GM21367 (cell line): Measurements from ENCODE around the gene OR52N2.

Experiments used
- ATAC-seq: cut with Tn5 transposase; IDR thresholded peaks from one replicate; pipeline ENCODE4 v1.9.1; 2021; ENCODE audit not compliant: unreplicated experiment

OR52N2 gene

DNA sequence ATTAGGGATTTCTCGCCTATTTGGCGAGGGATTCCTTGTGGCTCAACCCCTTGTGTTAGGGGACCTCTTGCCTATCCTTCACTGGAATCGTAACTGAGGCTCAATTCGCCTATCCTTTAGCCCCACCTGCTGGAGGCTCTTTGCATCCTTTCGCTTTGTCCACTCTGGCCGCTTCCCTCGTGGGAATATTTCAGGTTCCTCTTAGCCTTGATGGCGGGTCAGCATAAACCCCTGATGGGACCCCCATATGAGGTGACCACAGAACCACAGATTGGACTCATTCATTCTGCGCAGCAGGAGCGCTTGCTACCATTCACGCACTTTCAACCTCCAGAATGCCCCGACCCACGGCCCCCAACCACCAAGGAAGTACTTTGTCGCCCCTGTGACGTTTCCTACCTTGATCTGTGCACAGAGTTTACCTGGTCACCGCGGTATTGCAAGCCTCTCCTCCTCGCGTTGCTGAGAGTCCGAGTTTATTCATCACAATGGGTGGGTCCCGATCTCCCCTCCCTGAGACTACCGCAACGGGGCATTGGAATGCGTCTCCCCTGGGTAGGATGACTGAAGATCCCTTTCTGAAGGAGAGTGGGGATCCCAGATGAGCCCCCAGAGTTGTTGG, at the start of gene OR52N2:
OR52N2 (plus strand) TSS at position 425 of the 622 bp plus-strand sequence. CDS start 11,412 bp downstream, outside the sequence.
- peak; percentile 96 for ATAC-seq

DNA sequence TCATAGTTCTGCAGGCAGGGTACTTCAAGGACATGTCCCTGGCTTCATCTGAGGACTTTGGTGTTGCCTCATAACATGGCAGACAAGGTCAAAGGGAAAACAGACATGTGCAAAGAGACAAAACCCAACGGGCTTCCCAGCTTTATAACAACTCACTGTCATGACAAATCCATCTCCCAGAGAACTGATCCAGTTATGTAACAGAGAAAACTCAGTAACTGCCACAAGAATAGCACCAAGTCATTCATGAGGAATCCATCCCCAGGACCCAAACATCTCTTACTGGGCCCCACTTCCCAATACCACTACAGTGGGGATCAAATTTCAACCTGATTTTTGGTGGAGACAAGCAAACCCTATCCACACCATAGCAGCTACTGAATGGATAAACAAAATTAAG, 41.7 kb upstream of the OR52N2 start:
- no peak for ATAC-seq

DNA sequence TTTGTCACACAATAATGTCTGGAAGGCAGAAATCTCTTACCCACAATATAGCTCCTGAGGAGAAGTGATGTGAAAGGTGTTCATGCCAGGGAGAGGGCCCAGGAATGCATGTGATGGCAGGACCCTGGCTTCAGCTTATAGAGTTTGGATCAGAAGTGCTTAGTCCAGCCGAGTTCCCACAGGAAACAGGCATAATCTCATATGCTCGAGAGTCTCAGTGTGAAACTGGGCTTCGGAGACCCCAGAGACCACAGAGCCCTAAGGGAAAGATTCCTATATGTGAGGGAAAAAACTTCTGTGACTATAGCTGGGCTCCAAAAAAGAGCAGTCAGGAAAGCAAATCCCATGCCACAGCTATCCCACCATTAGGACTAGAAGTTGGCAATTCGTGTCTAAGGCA, 25.5 kb upstream of the OR52N2 start, which contains the start of gene OR52N5:
OR52N5 (minus strand) TSS at position 101 of the 400 bp plus-strand sequence. CDS start 4,721 bp downstream, outside the sequence.
- ATAC-seq: no peak

DNA sequence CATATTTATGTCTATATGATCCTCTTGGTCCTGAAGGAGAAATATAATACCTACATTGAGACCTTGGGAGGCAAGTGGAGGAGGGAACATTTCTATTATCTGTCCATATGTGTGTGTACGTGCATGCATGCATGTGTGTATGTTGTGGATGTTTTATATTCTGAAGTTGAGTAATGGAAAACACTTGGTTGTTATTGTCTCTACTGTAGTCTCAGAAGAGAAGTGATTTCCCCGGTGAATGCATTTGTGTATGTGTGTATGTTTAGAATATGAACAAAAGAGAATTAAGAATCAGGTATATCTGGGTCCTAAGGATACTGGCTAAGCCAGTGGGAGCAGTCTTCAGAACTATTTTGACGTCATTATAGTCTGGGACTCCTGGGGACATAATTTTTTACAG, 17.6 kb upstream of the OR52N2 start, which contains the start of gene OR52N1:
OR52N1 (minus strand) TSS at position 101 of the 400 bp plus-strand sequence. CDS start 2,449 bp downstream, outside the sequence.
- no peak for ATAC-seq

DNA sequence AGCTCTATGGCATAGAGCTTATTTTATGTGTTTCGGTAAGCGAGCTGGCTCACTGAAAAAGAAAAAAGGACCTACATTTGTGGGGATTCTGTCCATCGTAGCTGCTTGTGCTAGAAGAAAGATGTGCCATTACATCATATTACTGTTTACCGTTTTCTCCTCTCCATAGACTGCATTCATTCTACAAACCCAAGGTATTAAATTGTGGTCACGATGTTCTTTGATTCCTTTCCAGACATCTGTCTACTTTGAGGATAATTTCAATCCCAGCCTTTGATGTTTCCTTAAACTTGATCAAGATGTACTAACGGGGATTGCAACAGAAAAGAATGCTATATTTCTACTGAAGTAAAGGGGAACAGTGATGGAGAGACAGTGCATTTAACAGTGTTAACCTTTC, 12.2 kb upstream of the OR52N2 start:
- ATAC-seq: no peak

DNA sequence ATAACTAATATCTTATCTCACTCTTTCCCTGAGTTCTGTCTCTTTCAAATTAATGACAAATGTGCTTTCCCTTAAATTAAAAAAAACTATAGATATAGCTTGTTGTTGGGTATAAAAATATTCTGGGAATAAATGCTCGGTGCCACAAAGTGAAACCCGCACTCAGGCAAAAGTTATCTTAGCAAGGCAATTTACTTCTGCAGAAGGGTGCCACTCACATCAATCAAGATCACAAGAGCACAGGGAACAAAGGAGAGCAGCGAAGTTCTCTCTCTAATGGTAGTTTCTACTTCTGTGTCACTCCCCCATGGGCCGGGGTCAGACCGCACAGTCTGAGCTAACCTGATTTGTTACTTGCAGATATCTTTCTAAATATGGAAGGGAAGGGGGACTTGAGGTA, 4.7 kb upstream of the OR52N2 start:
- ATAC-seq: no peak

DNA sequence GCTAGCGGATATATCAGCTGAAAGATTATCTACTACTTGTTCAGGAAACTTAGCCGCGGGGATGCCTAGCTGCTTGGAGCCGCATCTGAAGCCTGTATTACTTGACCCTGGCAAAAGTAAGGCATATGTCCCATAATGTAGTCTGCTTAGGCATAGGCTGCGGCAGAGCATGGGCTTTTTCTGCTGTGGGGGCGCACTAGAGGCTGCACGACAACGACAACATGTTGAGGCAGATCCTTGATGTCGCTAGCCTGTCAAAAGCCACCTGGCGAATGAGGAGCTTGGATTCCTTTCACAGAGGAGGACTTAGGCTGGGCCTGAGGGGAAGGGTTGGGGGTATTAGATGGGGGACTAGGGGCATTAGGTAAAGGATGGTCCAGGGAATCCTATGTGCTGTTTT, 1.1 kb upstream of the OR52N2 start:
- no peak for ATAC-seq

DNA sequence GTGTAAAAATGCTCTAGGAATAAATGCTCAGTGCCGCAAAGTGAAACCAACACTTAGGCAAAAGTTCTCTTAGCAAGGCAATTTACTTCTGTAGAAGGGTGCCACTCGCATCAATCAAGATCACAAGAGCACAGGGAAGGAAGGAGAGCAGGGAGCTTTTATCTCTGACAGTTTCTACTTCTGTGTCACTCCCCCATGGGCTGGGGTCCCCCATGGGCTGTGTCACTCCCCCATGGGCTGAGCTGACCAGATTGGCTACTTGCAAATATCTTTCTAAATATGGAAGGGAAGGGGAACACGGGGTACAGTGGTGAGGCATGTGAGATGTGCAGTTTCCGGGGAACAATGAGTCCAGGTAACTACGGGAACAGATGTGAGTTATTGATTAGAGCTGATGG, 397 bp downstream of the OR52N2 start:
- ATAC-seq: peak; percentile 21

DNA sequence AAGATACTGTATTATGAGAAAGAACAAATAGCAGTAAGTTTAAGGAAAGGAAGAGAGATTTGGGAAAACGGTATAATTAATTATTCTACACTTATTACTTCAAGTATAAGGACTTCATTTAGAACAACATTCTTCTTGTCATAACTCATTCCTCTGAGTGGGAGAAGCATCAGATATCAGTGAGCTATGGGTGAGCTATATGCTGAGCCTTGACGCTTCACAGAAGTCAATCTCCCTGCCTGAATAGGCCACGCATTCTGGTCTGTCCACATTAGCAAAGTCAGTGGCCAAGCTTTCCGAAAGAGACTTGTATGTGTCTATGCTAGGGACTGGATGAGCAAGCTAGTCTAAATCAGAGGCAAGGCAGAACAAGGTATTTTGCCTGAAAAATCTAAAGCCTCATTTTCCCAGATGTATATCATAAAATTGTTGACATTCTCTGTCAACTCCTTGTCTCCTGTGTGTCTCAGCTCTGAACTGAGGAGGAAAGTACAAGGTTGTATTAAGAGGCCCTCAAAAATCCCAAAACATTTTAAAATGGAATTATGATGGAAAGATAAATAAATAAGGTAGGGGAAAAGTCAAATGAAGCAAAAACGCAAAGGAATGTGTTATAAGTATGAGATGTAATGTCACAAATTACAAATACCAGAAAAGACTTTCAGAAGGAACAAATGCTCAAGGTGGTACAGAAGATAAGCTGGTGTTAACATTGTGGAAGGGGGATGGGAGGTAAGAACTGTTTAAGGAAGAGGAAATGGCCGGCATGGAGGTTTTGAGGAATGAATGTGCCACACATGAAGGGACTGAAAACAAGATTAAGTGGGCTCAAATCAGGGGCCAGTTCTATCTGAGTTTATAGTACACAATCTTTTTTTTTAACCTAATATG, 1.4 kb downstream of the OR52N2 start:
- ATAC-seq: no peak

DNA sequence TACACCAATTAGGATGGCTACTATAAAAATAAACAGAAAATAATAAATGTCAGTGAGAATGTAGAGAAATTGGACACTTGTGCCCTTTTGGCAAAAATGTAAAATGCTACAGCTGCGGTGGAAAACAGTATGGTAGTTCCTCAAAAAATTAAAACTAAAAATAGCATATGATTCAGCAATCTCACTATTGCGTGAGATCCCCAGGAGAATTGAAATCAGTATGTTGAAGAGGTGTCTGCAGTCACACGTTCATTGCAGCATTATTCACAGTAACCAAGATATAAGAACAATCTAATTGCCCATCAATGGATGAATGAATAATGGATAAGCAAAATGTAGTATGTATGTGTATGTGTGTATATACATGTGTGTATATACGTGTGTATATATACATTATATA, 6.8 kb downstream of the OR52N2 start:
- ATAC-seq: no peak

DNA sequence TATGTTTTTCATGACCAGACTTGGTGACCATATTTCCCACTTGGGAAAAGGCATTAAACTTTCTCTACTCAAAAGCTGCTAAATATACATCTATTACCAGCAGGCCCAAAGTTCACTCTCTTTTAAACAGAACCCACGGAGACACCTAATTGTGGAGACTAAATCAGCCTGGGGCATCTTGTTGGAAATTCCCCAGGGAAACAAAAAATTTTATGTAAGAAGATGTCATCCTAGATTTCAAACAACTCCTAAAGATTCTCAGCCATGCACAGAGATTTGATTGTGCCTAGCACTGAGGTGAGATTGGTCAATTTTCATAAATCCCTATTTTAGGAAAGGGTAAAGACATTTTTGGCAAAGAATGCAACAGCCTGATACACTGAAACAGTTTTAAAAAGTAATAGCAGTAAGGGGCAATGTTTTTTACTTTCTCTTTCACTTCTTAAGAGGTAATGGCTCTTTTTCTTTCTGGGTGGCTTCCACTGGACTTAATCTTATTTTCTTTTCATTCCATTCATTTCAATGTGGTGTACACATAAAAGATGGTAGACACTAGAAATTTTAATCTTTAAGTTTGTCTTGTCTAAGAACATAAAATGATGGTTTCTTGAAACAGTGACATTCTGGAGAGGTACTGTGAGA, 9.6 kb downstream of the OR52N2 start:
- ATAC-seq: peak; percentile 50

DNA sequence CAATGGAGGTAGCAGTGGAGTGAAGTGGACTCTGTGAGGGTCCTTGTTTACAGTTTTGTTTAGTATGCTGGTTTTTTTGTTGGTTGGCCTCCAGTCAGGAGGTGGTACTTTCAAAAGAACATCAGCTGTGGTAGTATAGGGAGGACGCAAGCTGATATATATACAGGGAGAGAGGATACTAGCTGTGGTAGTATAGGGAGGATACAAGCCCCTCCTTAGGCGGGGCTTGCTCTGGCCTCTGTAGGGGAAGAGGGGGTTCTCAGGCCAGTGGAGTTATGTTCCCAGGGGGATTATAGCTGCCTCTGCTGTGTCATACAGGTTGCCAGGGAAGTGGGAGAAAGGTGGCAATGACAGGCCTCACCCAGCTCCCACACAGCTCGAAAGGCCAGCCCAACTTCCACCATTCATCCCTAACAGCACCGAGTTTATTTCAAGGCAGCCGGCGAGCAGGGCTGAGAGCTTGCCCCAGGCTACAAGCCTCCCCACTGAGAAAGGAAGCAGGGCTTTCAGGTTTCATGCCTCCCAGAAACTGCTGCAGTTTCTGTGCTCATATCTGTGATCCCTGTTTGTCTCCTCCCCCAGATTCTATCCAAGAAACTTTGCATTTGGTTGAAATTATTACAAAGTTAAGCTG, 22.6 kb downstream of the OR52N2 start:
- ATAC-seq: no peak

DNA sequence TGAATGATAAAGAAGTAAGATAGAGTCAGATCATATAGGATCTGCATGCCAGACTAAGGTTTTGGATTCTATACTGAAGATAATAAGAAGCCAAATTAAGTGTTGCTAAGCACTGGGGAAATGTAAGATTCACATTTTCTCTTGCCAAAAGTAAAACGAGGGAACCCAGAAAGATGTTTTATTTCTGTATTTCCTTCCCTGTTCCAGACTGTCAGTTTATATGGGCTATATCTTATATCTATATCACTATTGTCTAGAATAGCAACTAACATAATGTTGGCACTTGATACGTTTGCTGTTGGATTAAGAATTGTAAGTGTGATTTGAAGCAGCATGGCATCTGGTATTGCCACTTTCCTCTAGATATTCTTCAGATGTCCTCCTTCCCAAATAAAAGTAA, 24.7 kb downstream of the OR52N2 start:
- no peak for ATAC-seq

DNA sequence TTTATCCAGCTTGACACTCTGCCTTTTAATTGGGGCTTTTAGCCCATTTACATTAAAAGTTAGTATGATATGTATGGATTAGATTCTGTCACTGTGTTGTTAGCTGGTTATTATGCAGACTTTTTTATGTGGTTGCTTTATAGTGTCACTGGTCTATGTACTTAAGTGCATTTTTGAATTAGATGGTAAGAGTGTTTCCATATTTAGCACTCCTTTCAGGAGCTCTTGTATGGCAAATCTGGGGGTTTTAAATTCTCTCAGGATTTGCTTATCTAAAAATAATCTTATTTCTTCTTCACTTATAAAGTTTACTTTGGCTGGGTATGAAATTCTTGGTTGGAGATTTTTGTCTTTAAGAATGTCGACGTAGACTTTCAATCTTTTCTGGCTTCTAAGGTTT, 29.0 kb downstream of the OR52N2 start:
- ATAC-seq: no peak

DNA sequence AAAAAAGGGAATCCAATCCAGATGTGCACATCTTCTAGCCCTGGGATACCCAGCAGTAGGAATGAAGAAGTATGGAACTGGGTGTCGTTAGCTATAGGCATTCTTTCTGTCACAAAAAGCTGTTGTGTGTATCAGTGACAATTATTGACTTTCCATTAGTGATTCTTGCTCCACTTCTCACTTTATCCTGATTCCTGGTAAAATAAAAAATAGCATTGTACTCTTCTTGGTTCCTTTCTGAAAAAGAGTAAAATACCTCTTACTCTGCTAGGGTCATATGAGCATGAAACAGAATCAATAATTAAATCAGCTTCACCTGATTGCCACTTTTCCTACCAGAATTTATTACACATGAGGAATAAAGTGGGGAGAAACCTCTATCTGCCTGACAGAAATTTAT, 33.1 kb downstream of the OR52N2 start, which contains the start of gene OR52E6:
OR52E6 (minus strand) TSS at position 101 of the 400 bp plus-strand sequence; CDS start at position 101, 0 bp downstream.
- no peak for ATAC-seq

DNA sequence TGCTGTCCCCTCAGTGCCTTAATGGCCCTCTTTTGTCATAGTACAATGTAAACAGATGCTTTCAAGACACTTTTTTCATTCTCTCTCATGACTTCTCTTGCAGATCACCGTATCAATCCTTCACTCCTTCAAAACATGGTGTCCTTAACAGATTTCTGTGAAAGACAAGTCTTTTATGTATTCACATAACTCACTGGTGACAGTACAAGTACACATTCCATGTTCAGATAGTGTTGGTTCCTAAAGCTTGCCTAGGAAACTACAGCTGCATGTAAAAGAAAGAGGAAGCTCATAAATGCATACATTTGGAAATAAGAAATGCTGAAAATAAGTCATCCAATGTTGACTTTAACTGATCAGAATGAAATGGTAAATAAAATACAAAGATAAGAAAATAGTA, 38.0 kb downstream of the OR52N2 start:
- ATAC-seq: no peak

DNA sequence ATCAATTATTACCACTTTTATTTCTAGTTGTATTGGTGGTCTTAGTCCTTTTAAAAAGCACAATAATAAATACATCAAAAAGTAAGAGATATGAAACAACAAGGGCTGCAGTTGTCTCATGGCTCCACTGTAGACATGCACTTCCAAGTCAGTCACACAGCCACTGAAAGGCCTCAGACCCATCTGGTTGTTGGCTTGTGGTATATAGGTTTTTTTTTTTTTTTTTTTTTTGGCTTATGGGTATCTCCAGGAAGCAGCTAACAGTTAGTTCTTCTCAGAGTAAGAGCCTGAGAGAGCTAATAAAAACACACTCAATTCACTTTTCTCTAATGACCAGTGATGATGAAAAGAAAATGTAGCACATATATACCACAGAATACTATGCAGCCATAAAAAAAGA, 39.0 kb downstream of the OR52N2 start:
- no peak for ATAC-seq

DNA sequence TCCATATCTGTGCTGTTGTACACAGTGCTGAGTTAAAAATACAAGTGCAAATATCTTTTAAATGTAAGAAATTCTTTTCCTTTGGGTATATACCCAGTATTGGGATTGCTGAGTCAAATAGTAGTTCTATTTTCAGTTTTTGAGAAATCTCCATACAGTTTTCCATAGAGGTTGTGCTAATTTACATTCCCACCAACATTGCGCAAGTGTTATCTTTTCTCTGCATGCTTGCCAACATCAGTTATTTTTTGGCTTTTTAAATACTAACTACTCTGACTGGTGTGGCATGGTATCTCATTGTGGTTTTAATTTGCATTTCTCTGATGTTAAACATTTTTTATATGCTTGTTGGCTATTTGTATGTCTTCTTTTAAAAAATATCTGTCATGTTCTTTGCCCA, 42.3 kb downstream of the OR52N2 start:
- no peak for ATAC-seq

DNA sequence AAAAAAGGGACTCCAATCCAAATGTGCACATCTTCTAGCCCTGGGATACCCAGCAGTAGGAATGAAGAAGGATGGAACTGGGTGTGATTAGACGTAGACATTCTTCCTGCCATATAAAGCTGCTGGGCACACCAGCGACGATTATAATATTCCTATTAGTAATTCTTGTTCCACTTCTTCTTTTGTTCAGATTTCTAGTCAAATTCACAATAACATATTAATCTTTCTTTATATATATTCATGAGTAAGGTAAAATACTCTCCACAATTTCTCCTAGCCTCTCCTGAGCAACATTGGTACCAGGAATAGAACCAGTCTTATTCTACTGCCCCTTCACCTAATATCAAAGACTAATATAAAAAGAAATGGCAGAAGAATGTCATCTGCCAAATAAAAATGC, 48.9 kb downstream of the OR52N2 start, which contains the start of gene OR52E8:
OR52E8 (minus strand) TSS at position 101 of the 400 bp plus-strand sequence; CDS start at position 101, 0 bp downstream.
- ATAC-seq: no peak

DNA sequence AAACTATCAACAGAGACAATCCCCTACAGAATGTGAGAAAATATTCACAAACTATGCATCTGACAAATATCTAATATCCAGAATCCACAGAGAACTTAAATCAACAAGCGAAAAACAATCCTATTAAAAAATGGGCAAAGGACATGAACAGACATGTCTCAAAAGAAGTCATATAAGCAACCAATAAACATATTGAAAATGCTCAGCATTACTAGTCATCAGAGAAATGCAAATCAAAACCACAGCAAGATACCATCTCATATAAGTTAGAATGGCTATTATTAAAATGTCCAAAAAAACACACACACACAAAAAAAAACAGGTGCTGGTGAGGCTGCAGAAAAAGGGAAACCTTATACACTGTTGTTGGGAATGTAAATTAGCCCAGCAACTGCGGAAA, 57.1 kb downstream of the OR52N2 start:
- ATAC-seq: no peak
